Panc1 (cell line): Measurements from ENCODE around the gene GALT. TPM values are rescaled to one million over a fixed set of nuclear protein-coding genes. Genes with fewer than 3 reads are reported as not detected.

Experiments
- ATAC-seq: fragments of 200-7000 bp; cut with Tn5 transposase; 2 replicates; pipeline ENCODE4 v1.9.1; 2020; ENCODE audit warnings: mild to moderate bottlenecking, moderate library complexity
- BruUV-seq: library from RNA; stranded (reverse); fragments of 400-500 nt; replicated peaks from 2 replicates; lab custom pipeline; 2021; lab: Mats Ljungman, UMichigan
- CTCF ChIA-PET: fragments of 300-600 bp; sonication (Branson Sonifier 250); formaldehyde crosslinking; loops from one replicate; lab custom pipeline; 2022; ENCODE audit warnings: antibody characterized with exemption; lab: Charles Lee
- POLR2A ChIA-PET: fragments of 300-600 bp; sonication (Branson Sonifier 250); formaldehyde crosslinking; loops from one replicate; lab custom pipeline; 2022; ENCODE audit warnings: antibody characterized with exemption; lab: Charles Lee
- DNase-seq: peaks from one replicate; pipeline ENCODE4 v3.0.0-alpha.2; 2010; ENCODE audit warnings: low read depth, low spot score
- H3K27ac ChIP-seq: 2 replicates; pipeline ENCODE4 v1.5.1; 2011; ENCODE audit warnings: mild to moderate bottlenecking, low read length, inconsistent platforms
- H3K27me3 ChIP-seq: fragments of 200-500 bp; sonication (Bioruptor generic); 2 replicates; pipeline ENCODE4 v1.6.0; 2014; ENCODE audit warnings: low read length, inconsistent platforms; ENCODE audit not compliant: control insufficient read depth, insufficient read depth
- H3K36me3 ChIP-seq: fragments of 200-500 bp; sonication (Bioruptor generic); 2 replicates; pipeline ENCODE4 v1.5.1; 2014; ENCODE audit warnings: inconsistent platforms, mild to moderate bottlenecking, low read length, moderate library complexity; ENCODE audit not compliant: control insufficient read depth, insufficient read depth
- H3K4me1 ChIP-seq: 2 replicates; pipeline ENCODE4 v1.5.1; 2011; ENCODE audit warnings: inconsistent platforms, mild to moderate bottlenecking, low read length, moderate library complexity; ENCODE audit not compliant: control insufficient read depth, insufficient read depth
- H3K4me3 ChIP-seq, 2 experiments: 2 replicates each; pipeline ENCODE4 v1.5.1; 2011 to 2012; ENCODE audit warnings: low read depth in 2 of 2, low read length in 2 of 2, mild to moderate bottlenecking in 2 of 2, inconsistent platforms in 1 of 2, moderate library complexity in 1 of 2
- H3K9me3 ChIP-seq: fragments of 200-500 bp; sonication (Bioruptor generic); 2 replicates; pipeline ENCODE4 v1.5.1; 2014; ENCODE audit warnings: low read depth, mild to moderate bottlenecking, inconsistent platforms, low read length, moderate library complexity; ENCODE audit not compliant: control insufficient read depth, insufficient read depth
- POLR2AphosphoS5 ChIP-seq: IDR thresholded peaks from 2 replicates; pipeline ENCODE4 v1.6.1; 2012; ENCODE audit warnings: mild to moderate bottlenecking, low read depth, low read length, moderate library complexity
- SIN3A ChIP-seq: IDR thresholded peaks from 2 replicates; pipeline ENCODE4 v1.6.1; 2012; ENCODE audit warnings: low read depth, mild to moderate bottlenecking, low read length, moderate library complexity, borderline replicate concordance; ENCODE audit not compliant: insufficient read depth
- TCF7L2 ChIP-seq: IDR thresholded peaks from 2 replicates; pipeline ENCODE4 v1.6.1; 2011; ENCODE audit warnings: mild to moderate bottlenecking, low read depth, low read length, inconsistent platforms
- in situ Hi-C: cut with HindIII; loops from 2 replicates; pipeline ENCODE4 v1.10.0; 2016; ENCODE audit warnings: low sequenced_read_pairs, low pct_unique_long_range_greater_than_20kb
- intact Hi-C: fragments of 100-400 bp; cut with micrococcal nuclease; formaldehyde crosslinking; loops from one replicate; pipeline ENCODE4 v1.10.0; 2022; ENCODE audit not compliant: unreplicated experiment
- total RNA-seq: library from RNA; stranded (reverse); gene quantifications from one replicate; pipeline ENCODE4 v1.2.1, GENCODE V29; 2021; ENCODE audit not compliant: unreplicated experiment
- TF ChIP-seq, protein P1 (sequence below): fragments of 450-650 bp; IDR thresholded peaks from 2 replicates; pipeline ENCODE4 v1.5.1; 2017; ENCODE audit warnings: mild to moderate bottlenecking
- TF ChIP-seq, protein P2 (sequence below), 2 experiments: IDR thresholded peaks; 2 replicates each; pipeline ENCODE4 v1.6.1; 2011 to 2012; ENCODE audit warnings: low read depth in 2 of 2, control low read depth in 1 of 2, low read length in 1 of 2, mild to moderate bottlenecking in 1 of 2, moderate library complexity in 1 of 2; ENCODE audit not compliant: insufficient read depth in 1 of 2

GALT gene
- total RNA-seq, 1 experiment from 2014 or later, result 42.5 TPM

DNA sequence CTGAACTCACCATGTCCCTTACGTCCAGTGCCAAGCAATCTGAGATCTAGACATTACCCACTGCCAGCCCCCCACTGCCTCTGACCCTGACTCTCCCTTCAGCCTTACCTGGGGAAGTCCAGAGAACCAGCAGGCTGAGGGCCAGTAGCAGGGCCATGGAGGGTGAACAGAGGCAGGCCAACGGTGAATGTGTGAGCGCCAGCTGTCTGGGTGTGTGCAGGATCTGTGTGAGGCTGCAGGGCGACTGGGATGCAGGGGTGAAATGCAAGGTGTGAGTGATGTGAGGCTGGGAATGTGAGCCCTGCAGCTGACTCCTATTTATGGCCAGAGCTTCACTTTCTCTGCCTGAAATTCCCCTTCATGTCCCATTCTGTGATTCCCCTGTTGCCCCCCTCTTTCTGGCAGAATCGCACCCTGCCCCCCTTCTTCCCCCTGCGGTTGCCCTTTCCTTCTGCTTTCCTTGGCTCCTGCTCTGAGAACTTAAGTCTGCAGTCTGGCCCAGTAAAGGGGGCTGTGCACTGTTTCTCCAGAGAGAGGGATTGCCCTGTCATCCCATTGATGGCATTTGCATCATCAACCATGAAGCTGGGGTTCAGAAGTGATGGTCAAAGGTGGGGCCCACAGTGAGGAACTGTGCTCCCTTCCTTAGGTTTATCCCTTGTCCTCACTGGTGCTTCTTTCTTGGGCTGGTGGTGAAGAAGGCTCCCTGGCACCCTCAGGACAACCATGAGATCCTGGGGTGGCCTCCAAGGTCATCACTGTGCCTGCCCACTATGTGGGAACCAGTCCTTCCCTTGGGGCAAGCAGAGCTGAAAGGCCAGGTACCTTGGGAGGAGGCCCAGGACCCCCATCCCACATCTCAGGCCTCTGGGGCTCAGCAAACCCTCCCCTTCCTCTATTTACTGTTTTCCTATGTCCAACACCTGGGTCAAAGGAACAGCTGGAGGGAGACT is 44.8 kb downstream of the GALT start, which contains the start of gene CCL19:
Gene CCL19 (minus strand): TSS at position 294 of the 953 bp plus-strand sequence. CDS start 137 bp downstream, at position 157.
- no peak within 1 kb of the TSS for H3K4me3 ChIP-seq
- in situ Hi-C loops, result no loop called here
- H3K27me3 ChIP-seq, result no peaks in the 10 kb centered on the region
- no peaks in the 10 kb centered on the region for H3K9me3 ChIP-seq
- H3K36me3 ChIP-seq, result no peaks in the 10 kb centered on the region
- intact Hi-C loops, result no loop called here
- no peak within 1 kb of the TSS for H3K27ac ChIP-seq
- ChIA-PET CTCF (interaction anchor here (0.6 to 1.1 kb wide), 2 partner anchors 8 to 11 kb away, joined by 3 read pairs; no protein-coding TSS in a partner anchor), POLR2A (interaction anchor here (0.6 kb wide), 1 partner anchor 378 kb away, joined by 5 read pairs; no protein-coding TSS in a partner anchor)
- ATAC-seq (peak; percentile 59), DNase-seq (no peak)
- TF ChIP-seq, protein P1, sequence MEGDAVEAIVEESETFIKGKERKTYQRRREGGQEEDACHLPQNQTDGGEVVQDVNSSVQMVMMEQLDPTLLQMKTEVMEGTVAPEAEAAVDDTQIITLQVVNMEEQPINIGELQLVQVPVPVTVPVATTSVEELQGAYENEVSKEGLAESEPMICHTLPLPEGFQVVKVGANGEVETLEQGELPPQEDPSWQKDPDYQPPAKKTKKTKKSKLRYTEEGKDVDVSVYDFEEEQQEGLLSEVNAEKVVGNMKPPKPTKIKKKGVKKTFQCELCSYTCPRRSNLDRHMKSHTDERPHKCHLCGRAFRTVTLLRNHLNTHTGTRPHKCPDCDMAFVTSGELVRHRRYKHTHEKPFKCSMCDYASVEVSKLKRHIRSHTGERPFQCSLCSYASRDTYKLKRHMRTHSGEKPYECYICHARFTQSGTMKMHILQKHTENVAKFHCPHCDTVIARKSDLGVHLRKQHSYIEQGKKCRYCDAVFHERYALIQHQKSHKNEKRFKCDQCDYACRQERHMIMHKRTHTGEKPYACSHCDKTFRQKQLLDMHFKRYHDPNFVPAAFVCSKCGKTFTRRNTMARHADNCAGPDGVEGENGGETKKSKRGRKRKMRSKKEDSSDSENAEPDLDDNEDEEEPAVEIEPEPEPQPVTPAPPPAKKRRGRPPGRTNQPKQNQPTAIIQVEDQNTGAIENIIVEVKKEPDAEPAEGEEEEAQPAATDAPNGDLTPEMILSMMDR, result no peak
- TF ChIP-seq, protein P2, sequence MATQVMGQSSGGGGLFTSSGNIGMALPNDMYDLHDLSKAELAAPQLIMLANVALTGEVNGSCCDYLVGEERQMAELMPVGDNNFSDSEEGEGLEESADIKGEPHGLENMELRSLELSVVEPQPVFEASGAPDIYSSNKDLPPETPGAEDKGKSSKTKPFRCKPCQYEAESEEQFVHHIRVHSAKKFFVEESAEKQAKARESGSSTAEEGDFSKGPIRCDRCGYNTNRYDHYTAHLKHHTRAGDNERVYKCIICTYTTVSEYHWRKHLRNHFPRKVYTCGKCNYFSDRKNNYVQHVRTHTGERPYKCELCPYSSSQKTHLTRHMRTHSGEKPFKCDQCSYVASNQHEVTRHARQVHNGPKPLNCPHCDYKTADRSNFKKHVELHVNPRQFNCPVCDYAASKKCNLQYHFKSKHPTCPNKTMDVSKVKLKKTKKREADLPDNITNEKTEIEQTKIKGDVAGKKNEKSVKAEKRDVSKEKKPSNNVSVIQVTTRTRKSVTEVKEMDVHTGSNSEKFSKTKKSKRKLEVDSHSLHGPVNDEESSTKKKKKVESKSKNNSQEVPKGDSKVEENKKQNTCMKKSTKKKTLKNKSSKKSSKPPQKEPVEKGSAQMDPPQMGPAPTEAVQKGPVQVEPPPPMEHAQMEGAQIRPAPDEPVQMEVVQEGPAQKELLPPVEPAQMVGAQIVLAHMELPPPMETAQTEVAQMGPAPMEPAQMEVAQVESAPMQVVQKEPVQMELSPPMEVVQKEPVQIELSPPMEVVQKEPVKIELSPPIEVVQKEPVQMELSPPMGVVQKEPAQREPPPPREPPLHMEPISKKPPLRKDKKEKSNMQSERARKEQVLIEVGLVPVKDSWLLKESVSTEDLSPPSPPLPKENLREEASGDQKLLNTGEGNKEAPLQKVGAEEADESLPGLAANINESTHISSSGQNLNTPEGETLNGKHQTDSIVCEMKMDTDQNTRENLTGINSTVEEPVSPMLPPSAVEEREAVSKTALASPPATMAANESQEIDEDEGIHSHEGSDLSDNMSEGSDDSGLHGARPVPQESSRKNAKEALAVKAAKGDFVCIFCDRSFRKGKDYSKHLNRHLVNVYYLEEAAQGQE (IDR thresholded peaks at IDR 0.05; ENCODE audit: insufficient read depth in 1 of 2, low read depth in 2 of 2, low read length in 1 of 2), result no peak
- TF ChIP-seq TCF7L2, result no peak
- no peak for TF ChIP-seq SIN3A
- no peak for TF ChIP-seq POLR2AphosphoS5
- H3K4me1 ChIP-seq, result no peaks in the 10 kb centered on the region
- BruUV-seq, result no TSS peak

DNA sequence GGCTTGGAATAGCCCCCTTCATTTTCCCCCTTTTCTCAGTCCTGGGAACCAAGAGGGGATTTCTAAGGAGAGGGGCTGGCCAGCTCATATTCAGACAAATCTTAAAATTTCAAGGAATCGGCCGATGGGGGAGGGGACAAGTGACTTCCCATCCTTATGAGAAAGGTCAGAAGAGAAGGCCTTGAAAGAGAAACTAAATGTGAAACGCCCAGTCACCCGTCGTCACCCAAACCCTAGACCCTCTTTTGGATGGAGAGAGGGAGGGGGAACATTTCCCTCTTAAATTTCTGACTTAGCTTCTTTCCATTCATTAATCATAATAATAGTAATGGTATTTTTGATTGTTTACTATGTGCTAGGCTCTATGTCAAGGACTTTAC is 45.5 kb downstream of the GALT start:
- TF ChIP-seq POLR2AphosphoS5 (no peak), TCF7L2 (no peak), SIN3A (no peak)
- TF ChIP-seq, protein P2 (IDR thresholded peaks at IDR 0.05; ENCODE audit: insufficient read depth in 1 of 2, low read depth in 2 of 2, low read length in 1 of 2), result no peak
- TF ChIP-seq, protein P1, result no peak
- in situ Hi-C loops (no loop called here), intact Hi-C loops (no loop called here)
- POLR2A ChIA-PET, result interaction anchor here (0.6 to 0.8 kb wide), 3 partner anchors 22 to 377 kb away, joined by 3 to 17 read pairs (median 5); no protein-coding TSS in a partner anchor
- CTCF ChIA-PET, result interaction anchor here (0.9 to 1.1 kb wide), 2 partner anchors 11 to 417 kb away, joined by 3 to 5 read pairs; no protein-coding TSS in a partner anchor
- no peaks in the 10 kb centered on the region for H3K9me3 ChIP-seq
- DNase-seq (no peak), ATAC-seq (no peak)
- no TSS peak for BruUV-seq
- H3K27ac ChIP-seq, result no peak overlapping the region
- no peaks in the 10 kb centered on the region for H3K27me3 ChIP-seq
- no peak overlapping the region for H3K4me3 ChIP-seq
- no peaks in the 10 kb centered on the region for H3K4me1 ChIP-seq
- no peaks in the 10 kb centered on the region for H3K36me3 ChIP-seq
